22Rv1 (cell line): ENCODE measurements around the gene GMDS.
"Not testable (repeated sequence)": the region's sequence is repeated elsewhere in the genome, so short reads cannot be mapped to it uniquely, and the experiment has no call there.

Experiments used
- H3K27ac ChIP-seq: fragments of 450-650 bp; 2 replicates; pipeline ENCODE4 v1.5.1; 2017
- ZFX ChIP-seq: fragments of 450-650 bp; IDR thresholded peaks from 2 replicates; pipeline ENCODE4 v1.6.1; 2017; ENCODE audit warnings: antibody characterized with exemption, borderline replicate concordance
- TF ChIP-seq, protein P1 (sequence below): fragments of 450-650 bp; IDR thresholded peaks from 2 replicates; pipeline ENCODE4 v1.5.1; 2017; ENCODE audit warnings: mild to moderate bottlenecking

GMDS gene

GRCh38 chr6:1848752-1849151 lies 396.7 kb downstream of the GMDS start:
- no peak overlapping the region for H3K27ac ChIP-seq
- TF ChIP-seq ZFX, result no peak
- TF ChIP-seq, protein P1, sequence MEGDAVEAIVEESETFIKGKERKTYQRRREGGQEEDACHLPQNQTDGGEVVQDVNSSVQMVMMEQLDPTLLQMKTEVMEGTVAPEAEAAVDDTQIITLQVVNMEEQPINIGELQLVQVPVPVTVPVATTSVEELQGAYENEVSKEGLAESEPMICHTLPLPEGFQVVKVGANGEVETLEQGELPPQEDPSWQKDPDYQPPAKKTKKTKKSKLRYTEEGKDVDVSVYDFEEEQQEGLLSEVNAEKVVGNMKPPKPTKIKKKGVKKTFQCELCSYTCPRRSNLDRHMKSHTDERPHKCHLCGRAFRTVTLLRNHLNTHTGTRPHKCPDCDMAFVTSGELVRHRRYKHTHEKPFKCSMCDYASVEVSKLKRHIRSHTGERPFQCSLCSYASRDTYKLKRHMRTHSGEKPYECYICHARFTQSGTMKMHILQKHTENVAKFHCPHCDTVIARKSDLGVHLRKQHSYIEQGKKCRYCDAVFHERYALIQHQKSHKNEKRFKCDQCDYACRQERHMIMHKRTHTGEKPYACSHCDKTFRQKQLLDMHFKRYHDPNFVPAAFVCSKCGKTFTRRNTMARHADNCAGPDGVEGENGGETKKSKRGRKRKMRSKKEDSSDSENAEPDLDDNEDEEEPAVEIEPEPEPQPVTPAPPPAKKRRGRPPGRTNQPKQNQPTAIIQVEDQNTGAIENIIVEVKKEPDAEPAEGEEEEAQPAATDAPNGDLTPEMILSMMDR, result no peak

DNA sequence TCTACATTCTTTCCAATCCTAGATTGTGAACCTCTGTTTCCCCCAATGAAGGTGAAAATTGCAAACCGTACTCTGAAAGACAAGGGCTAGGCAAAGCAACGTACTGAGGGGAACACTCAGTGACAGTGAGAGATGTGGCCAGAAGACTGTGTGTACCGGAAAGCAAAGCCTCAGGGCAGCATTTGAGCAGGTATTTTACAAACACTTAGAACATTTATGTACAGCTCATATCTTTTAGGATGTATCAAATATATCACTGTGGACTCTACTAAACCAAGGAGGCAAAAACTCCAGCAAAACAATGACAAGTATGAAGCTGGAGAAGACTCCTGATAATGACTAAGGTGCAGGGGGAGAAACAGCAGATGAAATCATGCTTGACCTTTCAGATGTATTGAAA lies 398.8 kb downstream of the GMDS start:
- no peak overlapping the region for H3K27ac ChIP-seq
- TF ChIP-seq, protein P1, result no peak
- TF ChIP-seq ZFX, result no peak

DNA sequence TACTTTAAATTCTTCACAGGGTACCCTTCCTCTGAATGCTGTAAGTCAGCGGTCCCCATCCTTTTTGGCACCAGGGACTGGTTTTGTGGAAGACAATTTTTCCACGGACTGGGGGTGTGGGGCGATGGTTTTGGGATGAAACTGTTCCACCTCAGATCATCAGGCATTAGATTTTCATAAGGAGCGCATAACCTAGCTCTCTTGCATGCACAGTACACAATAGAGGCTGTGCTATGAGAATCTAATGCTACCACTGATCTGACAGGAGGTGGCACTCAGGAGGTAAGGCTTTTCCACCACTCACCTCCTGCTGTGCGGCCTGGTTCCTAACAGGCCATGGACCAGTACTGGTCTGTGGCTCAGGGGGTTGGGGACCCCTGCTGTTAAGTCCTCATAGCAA lies 399.9 kb downstream of the GMDS start:
- not testable (repeated sequence) for H3K27ac ChIP-seq

GRCh38 chr6:1842334-1842733 lies 403.1 kb downstream of the GMDS start:
- TF ChIP-seq, protein P1, result no peak
- TF ChIP-seq ZFX, result no peak
- H3K27ac ChIP-seq, result no peak overlapping the region

DNA sequence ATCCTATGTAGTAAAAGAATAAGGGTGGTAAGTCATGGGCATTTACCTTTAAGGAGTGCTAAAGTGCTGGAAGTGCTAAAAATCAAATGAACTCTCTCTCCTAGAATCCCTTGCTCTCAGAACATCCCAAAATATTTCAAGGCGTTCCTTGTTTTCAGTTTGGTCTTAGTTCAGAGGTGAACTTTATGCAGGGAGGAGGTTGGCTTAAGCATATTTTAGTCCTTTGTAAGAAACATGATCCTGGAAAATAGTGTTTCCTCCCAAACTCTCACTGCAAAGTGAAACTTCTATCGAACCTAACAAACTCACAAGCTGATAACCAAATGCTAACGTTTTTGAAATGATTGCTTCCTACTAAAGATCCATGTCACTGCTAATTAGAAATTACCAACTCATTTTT lies 404.3 kb downstream of the GMDS start:
- H3K27ac ChIP-seq, result no peak overlapping the region
- TF ChIP-seq, protein P1, result no peak
- TF ChIP-seq ZFX, result no peak

DNA sequence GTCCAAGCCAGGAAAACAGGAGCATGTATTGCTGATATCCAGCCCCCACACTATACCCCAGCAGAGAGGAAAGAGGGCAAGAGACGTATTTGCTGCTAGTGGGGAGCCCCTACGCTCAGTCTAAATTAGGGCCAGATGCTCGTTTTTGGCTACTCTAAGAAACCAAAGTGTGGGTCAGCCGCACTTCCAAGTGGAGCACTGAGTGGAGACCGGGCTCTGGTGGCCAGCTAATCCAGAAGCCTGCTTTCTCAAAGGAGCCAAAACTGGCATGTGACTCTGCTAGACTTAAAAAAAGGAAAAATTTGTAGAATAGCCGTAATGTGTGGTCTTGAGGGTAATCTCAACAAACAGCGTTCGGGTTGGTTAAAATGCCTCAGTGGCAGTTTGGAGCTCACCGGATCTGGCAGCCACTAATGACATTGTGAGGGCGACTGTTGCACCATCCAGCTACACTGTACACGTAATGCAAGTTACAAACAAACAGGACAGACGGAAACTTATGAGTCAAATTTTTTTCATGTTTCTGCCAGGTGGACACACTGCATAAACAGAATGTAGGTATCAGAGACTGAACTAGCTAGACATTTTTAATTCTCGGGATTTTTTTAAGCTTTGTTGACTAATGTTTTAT lies 404.8 kb downstream of the GMDS start:
- TF ChIP-seq, protein P1, result no peak
- TF ChIP-seq ZFX, result no peak

DNA sequence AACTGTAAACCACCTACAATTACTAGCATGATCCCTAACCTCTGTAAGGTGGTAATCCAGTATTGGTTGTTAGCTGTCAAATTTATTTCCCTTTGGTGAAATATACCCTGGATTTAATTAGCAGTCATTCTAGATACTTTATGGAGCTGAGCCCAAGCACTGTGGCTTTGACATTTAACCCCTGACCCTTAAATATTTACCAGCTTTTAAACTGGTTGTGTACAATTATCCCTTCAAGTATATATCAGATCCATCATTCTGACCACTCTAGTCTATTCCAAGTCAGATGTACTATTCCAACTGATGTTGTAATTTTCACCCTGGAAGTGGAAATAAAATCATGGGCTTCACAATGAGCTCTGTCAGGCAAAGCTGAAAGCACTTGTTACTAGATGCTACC lies 406.0 kb downstream of the GMDS start:
- no peak overlapping the region for H3K27ac ChIP-seq

More for the DNA sequence above, 404.8 kb downstream of the GMDS start:
- no peak overlapping the region for H3K27ac ChIP-seq

More for the DNA sequence above, 406.0 kb downstream of the GMDS start:
- TF ChIP-seq, protein P1, result no peak
- TF ChIP-seq ZFX, result no peak
